GM18511 (cell line): ENCODE measurements around the gene TMEFF2.
"Not testable (repeated sequence)": the region's sequence is repeated elsewhere in the genome, so short reads cannot be mapped to it uniquely, and the experiment has no call there.

Experiments used
- ATAC-seq: cut with Tn5 transposase; IDR thresholded peaks from one replicate; pipeline ENCODE4 v1.9.1; 2021; ENCODE audit warnings: mild to moderate bottlenecking, moderate library complexity; ENCODE audit not compliant: unreplicated experiment

Gene TMEFF2

DNA sequence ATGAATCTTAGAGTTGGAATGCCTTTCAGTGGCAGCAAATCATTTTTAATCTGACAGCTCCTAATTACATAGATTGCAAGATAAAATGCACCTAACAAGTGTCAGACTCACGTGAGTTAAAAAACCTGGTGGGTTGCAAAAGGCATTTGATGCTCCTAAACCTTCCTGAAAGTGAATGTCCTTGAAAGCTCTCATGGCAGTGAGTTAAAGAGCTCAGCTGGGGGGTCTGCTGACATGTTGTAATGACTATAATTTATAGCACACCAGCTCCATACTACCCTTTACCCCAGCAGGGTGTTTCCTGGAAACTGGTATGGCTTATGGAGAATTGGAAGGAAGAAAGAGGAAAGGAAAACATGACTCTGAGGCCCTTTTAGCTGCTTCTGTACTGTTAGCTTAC is 256.0 kb downstream of the TMEFF2 start:
- no peak for ATAC-seq

DNA sequence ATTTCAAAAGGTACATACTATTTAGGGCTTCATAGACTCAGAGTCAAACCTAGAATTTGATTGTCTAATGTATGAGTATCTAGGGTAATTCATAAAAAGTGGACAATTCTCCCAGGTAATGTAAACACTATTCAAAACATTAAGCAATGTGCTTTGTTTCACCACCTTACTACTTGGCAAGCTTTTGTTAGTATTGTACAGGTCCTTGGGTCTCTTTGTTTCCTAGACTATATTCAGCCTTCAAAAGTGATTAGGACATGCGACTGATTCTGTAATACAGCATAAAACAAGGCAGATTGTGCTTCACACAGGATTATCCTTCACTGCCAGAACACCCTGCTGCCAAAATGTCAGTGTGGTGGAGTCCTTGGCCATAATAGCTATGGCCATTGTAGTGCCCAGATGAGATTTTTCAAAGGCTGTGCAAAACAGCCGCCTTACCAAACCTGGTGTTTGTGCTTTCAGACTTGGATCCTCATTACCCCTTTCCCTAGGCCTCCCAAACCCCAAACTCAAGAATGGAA is 257.8 kb downstream of the TMEFF2 start:
- no peak for ATAC-seq

DNA sequence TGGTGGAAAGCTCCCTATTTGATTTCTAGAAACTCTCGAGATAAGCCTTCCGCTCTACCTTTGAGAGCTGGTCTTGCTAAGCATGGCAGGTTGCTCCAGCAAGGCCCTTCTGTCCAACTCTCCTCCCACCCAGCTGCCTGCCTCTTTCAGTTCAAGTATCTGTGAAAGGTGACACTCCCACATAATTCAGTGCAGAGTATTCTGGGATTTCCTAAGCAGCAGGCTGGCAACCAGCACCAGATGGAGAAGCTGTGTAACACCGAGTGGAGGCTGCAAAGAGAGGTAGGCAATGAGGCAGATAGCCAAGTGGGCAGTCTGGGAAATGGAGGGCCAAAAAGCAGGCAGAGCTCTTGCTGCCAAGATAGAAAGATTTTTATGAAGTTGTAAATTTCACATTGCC is 259.5 kb downstream of the TMEFF2 start:
- no peak for ATAC-seq

DNA sequence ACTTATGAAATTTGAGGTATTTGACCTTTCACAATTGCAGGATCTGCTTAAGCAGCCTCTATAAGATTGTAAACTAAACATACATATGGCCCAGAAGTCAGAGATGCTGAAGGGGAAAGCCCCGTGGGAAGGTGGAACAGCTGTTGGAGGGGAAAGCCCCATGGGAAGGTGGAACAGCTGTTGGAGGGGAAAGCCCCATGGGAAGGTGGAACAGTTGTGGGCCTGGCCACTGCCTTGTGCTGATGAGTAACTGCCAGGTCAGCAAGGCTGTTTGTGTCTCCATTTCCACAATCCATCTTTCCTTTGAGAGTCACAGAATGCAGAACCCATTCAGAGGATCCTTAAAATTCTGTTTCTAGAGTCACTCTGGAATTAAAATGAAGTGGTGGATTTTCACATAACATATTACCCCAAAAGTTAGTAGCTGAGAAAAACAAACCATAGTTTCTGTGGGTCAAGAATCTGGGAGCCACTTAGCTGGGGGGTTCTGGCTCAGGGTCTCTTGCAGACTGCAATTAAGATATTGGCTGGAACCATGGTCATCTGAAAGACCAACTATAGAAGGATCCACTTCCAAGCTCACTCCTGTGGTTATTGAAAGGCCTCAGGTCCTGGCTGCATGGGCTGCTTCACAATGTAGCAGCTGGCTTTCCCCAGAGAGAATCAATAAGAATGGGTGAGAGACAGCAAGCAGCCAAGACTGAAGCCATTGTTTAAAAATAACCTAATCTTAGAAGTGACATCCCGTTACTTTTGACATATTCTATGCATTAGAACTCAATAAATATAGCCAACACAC is 261.2 kb downstream of the TMEFF2 start:
- peak; percentile 90 for ATAC-seq

DNA sequence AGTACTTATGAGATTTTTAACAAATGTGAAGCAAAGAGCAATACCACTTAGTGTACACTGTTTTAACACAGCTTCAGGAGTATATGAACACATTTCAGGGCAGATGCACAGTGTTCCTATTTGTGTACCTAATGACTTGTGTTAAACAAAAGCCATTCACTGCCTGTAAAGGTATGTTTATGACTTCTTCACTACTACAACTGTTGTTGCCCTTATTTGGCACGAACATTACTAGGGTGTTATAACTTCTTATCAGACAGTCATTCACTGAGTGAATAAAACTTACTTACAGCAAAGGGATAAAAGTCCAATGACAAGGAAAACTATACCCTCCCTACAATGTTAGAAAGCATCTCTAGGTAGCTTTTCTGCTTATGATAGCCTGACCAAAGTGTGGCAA is 262.4 kb downstream of the TMEFF2 start:
- ATAC-seq, result no peak

DNA sequence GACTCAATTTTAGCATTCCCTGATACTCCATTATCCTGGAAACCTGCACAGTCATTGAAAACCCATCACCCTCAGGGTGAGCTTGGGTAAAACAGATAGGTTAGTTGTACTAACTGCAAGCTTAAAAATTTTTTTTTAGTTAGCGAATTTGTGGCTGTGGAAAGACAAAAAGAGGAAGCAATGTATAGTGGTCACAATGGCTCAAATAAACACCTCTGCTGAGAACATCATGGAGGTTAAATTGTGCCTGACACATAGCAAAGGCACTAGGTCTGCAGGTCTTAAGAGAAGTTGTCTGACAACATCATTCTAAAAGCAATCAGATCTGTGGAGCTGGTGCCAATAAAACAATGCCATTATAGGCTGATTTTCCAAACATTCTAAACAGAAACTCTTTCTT is 263.4 kb downstream of the TMEFF2 start:
- ATAC-seq, result peak; percentile 37

DNA sequence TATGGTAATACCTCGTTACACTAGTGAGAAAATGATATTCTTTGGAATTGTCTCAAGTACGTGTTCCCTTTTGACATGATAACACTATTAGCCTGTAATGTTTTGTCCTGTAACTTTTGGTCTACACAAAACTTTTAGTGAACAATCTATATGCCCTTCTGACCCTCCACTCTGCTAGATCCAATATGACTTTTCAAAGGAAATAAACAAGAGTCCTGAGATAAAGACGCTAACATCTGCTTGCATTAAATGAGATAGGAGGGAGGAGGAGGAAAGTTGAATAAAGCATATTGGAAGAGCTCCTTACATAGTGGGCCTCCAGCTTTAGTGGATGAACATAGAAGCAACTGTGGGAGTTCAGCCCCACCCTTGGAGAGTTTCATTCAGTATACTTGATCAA is 264.5 kb downstream of the TMEFF2 start:
- no peak for ATAC-seq

DNA sequence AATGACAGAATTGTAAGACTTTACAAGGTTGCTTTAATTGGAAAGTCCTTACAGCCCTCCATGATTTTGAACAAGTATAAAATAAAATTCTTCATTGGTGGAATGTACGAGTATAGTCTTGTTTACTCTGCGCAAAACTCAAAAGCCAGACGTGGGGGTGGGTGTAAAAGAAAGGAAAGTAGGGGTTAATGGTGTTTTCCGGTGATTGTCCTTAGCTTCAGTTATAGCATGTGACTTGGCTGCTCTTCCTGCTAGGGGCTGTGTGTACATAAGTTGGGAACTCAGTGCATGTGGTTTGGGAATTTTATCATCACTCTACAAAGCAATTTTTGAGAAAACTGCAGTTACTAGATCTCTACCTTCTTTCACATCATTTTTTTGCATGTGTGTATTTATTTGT is 265.4 kb downstream of the TMEFF2 start:
- no peak for ATAC-seq

DNA sequence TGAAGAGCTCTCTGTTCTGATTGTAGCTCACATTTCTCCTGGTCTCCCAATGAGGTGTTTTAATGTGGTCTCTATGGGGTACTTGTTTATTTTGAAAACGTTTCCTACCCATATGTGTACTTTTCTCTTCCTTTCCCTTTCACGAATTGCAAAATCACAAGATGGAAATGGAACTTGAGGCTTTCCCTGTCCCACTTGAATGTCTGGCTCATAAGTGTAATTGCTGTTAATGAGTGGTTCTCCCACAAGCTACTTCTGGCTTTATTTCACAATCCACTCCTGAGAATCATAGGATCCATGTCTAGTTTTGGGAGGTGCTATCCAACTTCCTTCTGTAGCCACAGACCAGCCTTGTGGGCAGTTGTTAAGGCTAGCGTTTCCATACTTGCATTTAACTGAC is 266.7 kb downstream of the TMEFF2 start:
- ATAC-seq, result no peak

DNA sequence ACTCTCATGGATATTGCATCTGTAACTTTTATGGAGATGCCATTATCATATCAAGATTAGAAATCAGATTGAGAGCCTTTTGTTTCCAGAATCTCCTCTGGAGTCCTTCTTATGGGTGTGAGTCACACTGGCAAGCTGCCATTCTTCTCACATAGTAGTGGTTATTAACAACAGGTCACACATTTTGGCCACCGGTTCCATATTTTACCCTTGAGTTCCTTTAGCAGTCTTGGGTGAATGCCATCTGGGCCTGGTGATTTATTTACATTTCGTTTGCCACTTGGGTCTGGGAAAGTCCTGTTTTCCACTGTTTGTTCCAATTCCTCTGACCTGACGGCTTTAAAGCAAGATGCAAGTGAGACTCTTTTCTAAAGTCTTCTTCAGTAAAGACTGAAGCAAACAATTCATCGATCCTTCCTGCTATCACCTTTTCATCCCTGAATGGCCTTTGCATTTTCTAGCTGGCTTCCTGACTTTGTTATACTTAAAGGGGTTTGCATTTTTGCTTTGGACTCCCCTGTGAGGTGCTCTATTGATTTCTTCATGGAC is 267.3 kb downstream of the TMEFF2 start:
- ATAC-seq, result peak; percentile 38

DNA sequence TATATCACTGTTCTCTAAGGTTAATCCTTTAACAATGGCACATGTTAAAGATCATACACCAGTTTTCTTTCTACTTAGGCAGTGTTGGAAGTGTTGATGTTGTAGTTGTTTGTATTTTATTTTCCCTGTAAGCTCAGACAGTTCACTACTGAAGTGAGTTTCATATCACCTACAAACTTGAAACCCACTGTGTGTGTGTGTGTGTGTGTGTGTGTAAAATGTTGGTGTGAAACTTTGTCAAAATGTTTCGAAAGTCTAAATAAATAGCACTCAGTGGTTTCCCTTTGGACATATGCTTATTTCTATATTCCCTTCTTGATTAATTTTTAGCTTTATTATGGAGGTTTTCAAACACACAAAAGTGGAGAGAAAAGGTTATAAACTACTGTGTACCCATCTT is 268.1 kb downstream of the TMEFF2 start:
- no peak for ATAC-seq

DNA sequence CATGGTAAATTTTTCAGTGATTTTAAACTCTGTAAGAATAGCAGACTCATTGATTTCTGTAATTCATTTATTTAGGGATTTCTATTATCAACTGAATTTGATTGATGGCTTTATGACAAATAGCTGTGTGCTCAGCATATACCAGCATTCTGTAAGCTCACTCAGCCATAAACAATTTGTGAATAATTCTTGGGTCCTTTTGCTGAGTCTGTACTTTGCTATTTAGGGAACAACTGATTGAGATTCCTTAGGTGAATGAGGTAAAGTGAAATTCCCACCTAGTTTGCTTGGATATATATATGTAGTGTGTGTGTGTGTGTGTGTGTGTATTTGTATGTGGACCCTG is 271.1 kb downstream of the TMEFF2 start:
- ATAC-seq, result no peak

DNA sequence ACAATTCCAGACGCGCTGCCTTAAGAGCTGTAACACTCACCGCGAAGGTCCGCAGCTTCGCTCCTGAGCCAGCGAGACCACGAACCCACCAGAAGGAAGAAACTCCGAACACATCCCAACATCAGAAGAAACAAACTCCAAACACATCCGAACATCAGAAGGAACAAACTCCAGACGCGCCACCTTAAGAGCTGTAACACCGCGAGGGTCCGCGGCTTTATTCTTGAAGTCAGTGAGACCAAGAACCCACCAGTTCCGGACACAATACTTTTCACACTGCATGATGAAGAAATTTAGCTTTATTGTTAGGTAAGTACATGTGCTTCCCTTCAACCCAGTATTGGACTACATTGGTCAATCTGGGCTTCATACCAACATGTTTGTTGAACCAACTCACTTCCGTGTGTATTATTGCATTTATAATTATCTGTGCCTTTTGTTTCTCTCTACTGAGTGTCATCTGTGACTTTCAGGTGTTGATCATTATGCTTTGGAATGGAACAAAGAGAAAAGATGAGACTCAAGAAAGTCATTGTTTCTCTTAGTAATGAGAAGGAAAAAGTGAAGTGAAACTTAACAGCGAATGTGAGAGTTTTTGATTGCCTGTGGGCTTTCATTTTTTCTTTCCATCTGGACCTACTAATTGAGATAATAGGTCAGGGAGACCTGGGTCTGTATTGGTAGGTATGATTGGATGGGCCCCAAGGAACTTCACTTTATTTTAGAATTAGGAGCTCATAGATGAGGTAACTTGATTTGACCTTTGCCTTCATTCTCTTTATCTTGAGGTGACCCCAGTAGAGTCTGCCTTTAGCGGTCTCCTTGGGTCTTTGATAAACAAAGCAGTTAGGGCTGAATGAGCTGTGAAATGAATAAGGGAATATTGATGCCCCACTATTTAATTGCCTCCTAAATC is 271.7 kb downstream of the TMEFF2 start:
- peak; percentile 91 for ATAC-seq

DNA sequence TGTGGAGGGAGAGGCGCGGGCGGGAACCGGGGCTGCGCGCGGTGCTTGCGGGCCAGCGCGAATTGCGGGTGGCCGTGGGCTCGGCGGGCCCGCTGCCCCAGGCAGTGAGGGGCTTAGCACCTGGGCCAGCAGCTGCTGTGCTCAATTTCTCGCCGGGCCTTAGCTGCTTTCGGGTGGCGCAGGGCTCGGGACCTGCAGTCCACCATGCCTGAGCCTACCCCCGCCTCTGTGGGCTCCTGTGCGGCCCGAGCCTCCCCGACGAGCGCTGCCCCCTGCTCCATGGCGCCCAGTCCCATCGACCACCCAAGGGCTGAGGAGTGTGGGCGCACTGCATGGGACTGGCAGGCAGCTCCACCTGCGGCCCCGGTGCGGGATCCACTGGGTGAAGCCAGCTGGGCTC is 273.1 kb downstream of the TMEFF2 start:
- ATAC-seq, result not testable (repeated sequence)

DNA sequence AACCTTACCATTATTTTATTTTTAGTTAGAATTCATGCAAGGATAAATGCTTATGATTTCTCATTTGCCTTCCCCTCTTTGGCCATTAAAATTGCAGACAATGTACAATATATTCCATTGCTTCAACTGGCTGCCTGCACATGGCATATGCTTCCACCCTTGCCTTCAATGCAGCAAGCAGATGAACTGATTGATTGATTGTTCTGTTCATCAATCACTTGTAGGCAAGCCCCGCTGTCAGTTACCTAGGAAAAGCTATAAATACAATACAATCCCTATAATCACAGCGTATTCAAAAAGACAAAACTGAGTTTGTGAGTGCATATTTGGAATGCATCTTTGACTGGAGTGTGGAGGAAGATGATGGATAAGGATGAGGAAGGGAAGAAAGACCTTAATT is 274.2 kb downstream of the TMEFF2 start:
- no peak for ATAC-seq

DNA sequence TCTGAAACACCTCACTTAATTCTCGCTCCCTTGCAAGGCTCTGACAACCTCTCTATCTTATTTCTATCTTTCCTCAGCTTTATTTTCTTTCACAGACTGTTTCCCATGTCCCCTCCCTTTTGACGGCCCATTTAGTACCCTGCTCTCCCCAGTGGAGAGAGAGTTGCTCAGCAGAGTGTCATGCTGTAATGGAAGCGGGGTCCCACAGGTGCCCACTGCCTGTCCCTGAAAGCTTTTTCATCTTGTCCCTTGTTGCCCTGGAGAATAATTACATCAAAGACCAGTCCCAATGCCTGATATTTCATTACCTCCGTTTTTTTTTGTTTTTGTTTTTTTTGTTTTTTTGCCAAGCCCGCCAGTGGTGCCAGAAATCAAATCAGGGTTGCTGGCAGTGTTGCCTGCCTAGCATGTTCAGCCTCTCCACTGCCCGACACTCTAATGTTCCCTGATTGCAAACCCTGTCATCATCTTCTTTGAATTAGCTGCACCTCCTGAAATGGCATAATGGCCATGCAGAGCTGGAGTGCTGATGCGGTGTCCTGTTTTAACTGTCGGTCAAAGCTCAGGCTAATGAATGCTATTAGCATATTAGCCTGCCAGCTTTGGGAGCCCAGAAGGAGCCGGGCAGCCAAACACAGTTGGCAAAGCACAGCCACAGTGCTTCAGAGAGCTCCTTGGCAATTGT is 276.6 kb downstream of the TMEFF2 start:
- ATAC-seq, result no peak

DNA sequence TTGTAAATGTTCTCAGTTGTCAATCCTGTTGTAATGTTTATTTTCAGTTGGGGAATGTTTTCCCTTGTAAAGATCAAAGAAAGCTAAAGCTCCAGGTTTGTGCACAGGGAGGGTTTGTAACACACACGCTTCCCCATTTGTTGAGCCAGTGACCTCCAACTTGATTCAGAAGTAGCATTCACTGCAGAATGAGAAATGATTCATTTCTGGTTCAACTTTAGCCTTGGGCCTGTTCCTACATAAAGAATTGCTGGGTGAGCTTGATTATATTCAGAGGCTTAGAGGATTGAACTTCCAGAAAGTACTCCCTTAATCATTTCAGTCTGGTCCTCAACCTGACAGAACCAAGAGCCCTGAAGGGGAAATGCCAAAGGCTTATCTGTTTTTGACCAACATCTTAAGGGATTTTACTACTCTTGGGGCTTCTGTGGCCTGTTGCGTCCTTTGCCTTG is 277.3 kb downstream of the TMEFF2 start:
- no peak for ATAC-seq

DNA sequence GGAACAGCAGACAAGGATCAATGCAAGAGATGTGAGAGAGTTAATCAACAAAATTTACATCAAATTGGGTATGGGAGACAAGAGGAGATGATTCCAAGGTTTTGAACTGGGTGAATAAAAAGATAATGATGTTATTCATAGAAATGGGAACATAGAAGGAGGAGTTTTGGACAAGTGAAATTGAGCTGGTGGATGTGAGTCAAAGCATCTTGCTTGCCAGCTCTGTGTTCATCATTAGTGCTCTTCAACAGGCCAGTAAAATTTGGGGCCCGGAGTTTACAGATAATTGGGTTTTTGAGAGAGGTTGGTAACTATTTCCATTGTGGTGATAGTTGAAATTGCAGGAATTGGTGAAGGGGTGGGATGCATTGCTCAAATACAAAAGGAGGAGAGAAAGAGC is 277.9 kb downstream of the TMEFF2 start:
- no peak for ATAC-seq

DNA sequence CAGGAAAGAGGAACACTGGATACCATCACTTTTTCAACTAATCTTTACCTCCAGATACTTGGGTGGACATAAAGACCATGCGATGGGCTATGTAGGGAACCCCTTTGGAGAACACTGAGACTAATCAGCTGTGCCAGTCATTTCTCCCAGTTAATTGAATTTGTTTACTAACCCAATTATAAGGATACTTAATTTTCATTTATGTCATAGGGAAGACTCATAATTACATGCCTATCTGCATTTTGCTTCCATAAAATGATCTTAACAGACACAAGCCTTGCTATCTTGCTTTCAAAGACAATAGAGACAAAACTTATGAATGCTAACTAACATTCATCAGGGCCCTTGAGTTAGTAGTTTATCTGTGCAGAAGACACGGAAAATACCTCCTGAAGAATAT is 279.0 kb downstream of the TMEFF2 start:
- ATAC-seq, result no peak

DNA sequence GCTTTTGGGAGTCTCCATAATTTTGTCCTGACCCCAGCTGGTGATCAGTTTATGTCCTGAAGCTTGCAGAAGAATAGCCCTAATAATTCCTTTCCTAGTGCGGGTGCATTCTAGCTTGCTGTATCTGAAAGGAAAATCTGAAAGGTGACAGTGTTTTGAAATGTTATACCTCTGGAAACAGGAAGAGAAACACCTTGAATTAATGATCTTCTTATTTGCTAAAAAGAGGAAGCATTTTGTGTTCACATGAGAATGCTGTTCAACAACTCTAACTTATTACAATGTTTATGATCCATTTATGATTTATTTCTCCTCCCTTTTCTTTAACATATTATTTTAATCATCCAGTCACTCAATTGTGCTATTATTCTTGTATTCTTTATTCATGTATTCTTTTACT is 280.9 kb downstream of the TMEFF2 start:
- no peak for ATAC-seq

DNA sequence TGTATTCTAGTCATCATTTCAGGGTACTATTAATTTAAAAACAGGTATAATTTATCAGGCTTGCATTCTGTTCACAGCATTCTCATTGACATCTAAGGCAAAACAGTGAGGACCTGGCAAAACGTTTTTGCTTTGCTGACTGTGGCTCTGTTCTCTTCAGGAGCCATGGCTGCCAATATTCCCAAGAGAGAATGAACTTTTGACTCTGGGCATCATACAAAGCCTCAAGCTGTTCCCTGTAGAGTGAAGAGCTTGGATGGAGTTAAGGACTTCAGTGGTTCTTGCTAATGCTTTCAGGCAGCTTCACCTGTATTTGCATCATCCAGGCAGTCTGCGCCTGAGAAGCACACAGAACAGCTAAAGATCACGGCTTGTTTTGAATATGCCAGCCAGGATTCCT is 282.0 kb downstream of the TMEFF2 start:
- ATAC-seq, result no peak
